ENCODE data around the gene DCAF10. TPM values are rescaled to one million over a fixed set of nuclear protein-coding genes. Genes with fewer than 3 reads are reported as not detected.

DCAF10 gene
- total RNA-seq, 1 experiment from 2014 or later, result 11.8 TPM

DNA sequence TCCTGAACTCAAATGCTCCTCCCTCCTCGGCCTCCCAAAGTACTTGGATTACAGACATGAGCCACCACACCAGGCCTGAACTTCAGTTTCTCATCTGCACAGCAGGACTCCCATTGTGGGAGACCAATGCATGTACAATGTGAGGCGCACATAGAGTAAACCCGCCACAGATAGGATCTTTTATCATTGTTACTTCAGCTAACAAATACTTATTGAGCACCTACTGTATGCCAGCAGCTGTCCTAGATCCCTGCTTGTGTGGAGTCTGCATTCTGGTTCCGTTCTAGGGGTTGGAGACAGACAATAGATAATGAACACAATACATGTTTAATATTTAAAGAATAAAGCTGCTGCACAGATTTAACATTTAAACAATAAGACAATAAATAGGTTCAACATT is 109.7 kb downstream of the DCAF10 start:
- no peaks in the 10 kb centered on the region for H3K27me3 ChIP-seq (ENCODE audit: low read length)
- H3K9me3 ChIP-seq (ENCODE audit: low read length), result no peaks in the 10 kb centered on the region
- no peak overlapping the region for H3K4me2 ChIP-seq (ENCODE audit: low read length)
- no peak overlapping the region for H3K4me3 ChIP-seq (ENCODE audit: low read length)
- no peaks in the 10 kb centered on the region; the same call in 1 of the 2 replicates for H3K36me3 ChIP-seq (ENCODE audit: low read depth, low read length)
- ChIA-PET CTCF (no interaction called here), POLR2A (ENCODE audit: unreplicated experiment) (no interaction called here)
- TF ChIP-seq EZH2phosphoT487 (IDR thresholded peaks at IDR 0.05; ENCODE audit: borderline replicate concordance, low read length) (no peak), CTCF (conservative IDR thresholded peaks at IDR 0.05; ENCODE audit: low read depth, low read length) (no peak), EZH2 (IDR thresholded peaks at IDR 0.05; ENCODE audit: low read length, unreplicated experiment) (no peak)
- no peaks in the 10 kb centered on the region for H3F3A ChIP-seq (ENCODE audit: low read length, unreplicated experiment)
- BruUV-seq (replicated peaks), result no TSS peak
- no peak overlapping the region for H3K9ac ChIP-seq (ENCODE audit: low read length)
- intact Hi-C loops (cut with micrococcal nuclease), result loop anchor here (5.0 kb wide), 2 partner anchors 107 to 177 kb away; no protein-coding TSS in a partner anchor
- DNase-seq, result no peak
- H4K20me1 ChIP-seq (ENCODE audit: low read length), result no peaks in the 10 kb centered on the region
- no peak overlapping the region for H2AFZ ChIP-seq (ENCODE audit: low read length)
- no peak overlapping the region for H3K27ac ChIP-seq (ENCODE audit: low read length)
- no peak for ATAC-seq
- H3K4me1 ChIP-seq (ENCODE audit: insufficient read depth, low read length), result peaks cover 7% of the 10 kb centered on the region
- H3K9me2 ChIP-seq (replicated peaks; ENCODE audit: low read length), result no peaks in the 10 kb centered on the region
- H3K79me2 ChIP-seq (ENCODE audit: low read length), result no peaks in the 10 kb centered on the region

DNA sequence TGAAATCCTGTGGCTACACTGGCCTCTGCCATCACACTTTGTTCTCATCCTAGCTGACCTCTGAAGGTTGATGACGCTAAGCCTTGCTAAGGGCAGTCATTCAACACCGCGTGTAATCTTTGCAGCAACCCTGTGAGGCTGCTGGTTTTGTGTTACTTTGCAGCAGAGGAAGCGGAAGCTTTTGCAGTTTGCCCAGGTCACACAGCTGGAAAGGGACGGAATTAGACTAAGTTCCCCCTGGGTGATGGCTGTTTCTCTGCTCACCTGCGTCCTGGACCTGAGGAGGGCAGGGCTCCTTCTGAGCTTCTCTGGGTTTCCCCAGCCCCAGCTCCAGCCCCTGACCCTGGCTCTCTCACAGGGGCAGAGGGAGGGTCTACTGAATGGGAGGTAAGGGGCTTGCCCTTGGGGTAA is 110.7 kb downstream of the DCAF10 start:
- no peaks in the 10 kb centered on the region for H4K20me1 ChIP-seq (ENCODE audit: low read length)
- no peak overlapping the region for H2AFZ ChIP-seq (ENCODE audit: low read length)
- intact Hi-C loops (cut with micrococcal nuclease), result loop anchor here (5.0 kb wide), 2 partner anchors 106 to 176 kb away; no protein-coding TSS in a partner anchor
- ATAC-seq (no peak), DNase-seq (no peak)
- POLR2A ChIA-PET (ENCODE audit: unreplicated experiment), result no interaction called here
- no peaks in the 10 kb centered on the region for H3K9me2 ChIP-seq (replicated peaks; ENCODE audit: low read length)
- no peak overlapping the region for H3K27ac ChIP-seq (ENCODE audit: low read length)
- no peak overlapping the region for H3K4me2 ChIP-seq (ENCODE audit: low read length)
- TF ChIP-seq EZH2phosphoT487 (IDR thresholded peaks at IDR 0.05; ENCODE audit: borderline replicate concordance, low read length), result no peak
- no peak overlapping the region for H3K9ac ChIP-seq (ENCODE audit: low read length)
- no TSS peak for BruUV-seq (replicated peaks)
- no peak overlapping the region for H3K4me3 ChIP-seq (ENCODE audit: low read length)
- H3K4me1 ChIP-seq (ENCODE audit: insufficient read depth, low read length), result peaks cover 7% of the 10 kb centered on the region
- no peaks in the 10 kb centered on the region for H3K79me2 ChIP-seq (ENCODE audit: low read length)
- CTCF ChIA-PET, result no interaction called here
- H3K9me3 ChIP-seq (ENCODE audit: low read length), result no peaks in the 10 kb centered on the region
- H3K27me3 ChIP-seq (ENCODE audit: low read length), result no peaks in the 10 kb centered on the region
- no peaks in the 10 kb centered on the region for H3F3A ChIP-seq (ENCODE audit: low read length, unreplicated experiment)
- H3K36me3 ChIP-seq (ENCODE audit: low read depth, low read length), result no peaks in the 10 kb centered on the region; the same call in 1 of the 2 replicates

- Histone ChIP-seq H3K9me3 (ENCODE audit: low read length) (no peaks in the 10 kb centered on the region), H3K27me3 (ENCODE audit: low read length) (no peaks in the 10 kb centered on the region), H2AFZ (ENCODE audit: low read length) (no peak overlapping the region), H3K4me2 (ENCODE audit: low read length) (no peak overlapping the region), H3K4me3 (ENCODE audit: low read length) (no peak overlapping the region), H3F3A (ENCODE audit: low read length, unreplicated experiment) (no peaks in the 10 kb centered on the region), H3K27ac (ENCODE audit: low read length) (peak overlapping the region; percentile 52), H3K9ac (ENCODE audit: low read length) (no peak overlapping the region), H3K9me2 (replicated peaks; ENCODE audit: low read length) (no peaks in the 10 kb centered on the region), H3K36me3 (ENCODE audit: low read depth, low read length) (peaks cover 3% of the 10 kb centered on the region), H3K79me2 (ENCODE audit: low read length) (no peaks in the 10 kb centered on the region), H3K4me1 (ENCODE audit: insufficient read depth, low read length) (peaks cover 7% of the 10 kb centered on the region), H4K20me1 (ENCODE audit: low read length) (no peaks in the 10 kb centered on the region)
- ChIA-PET CTCF (interaction anchor here (0.6 to 1.2 kb wide), 3 partner anchors 105 to 350 kb away, joined by 3 to 19 read pairs (median 3); no protein-coding TSS in a partner anchor), POLR2A (ENCODE audit: unreplicated experiment) (interaction anchor here (0.5 to 0.7 kb wide), 2 partner anchors 36 to 50 kb away, joined by 3 to 6 read pairs; no protein-coding TSS in a partner anchor)
- TF ChIP-seq EZH2 (IDR thresholded peaks at IDR 0.05; ENCODE audit: low read length, unreplicated experiment) (no peak), EZH2phosphoT487 (IDR thresholded peaks at IDR 0.05; ENCODE audit: borderline replicate concordance, low read length) (no peak), CTCF (conservative IDR thresholded peaks at IDR 0.05; ENCODE audit: low read depth, low read length) (peak; percentile 93)
- peak; percentile 86 for DNase-seq
- ATAC-seq, result peak; percentile 76
- intact Hi-C loops (cut with micrococcal nuclease), result loop anchor here (1.0 to 5.0 kb wide), 4 partner anchors 104 to 349 kb away; partner anchors contain the start of gene SHB
- no TSS peak for BruUV-seq (replicated peaks)
Observed at GRCh38 chr9:37913480-37914153, 113.0 kb downstream of the DCAF10 start.
